Lung (tissue), 12 donors: ENCODE results near the gene NCAM1. TPM values are rescaled to one million over a fixed set of nuclear protein-coding genes. Genes with fewer than 3 reads are reported as not detected.

Experiments used
- ATAC-seq: fragments of 200-7000 bp; cut with Tn5 transposase; one replicate; pipeline ENCODE4 v1.9.1; 2020; ENCODE audit warnings: moderate number of reproducible peaks; ENCODE audit not compliant: insufficient read depth, low FRiP score
- DNase-seq, 3 donors: peaks; one replicate each; pipeline ENCODE4 v3.0.0-alpha.2; 2013 to 2017
- H3K27ac ChIP-seq, 2 donors: one replicate each; pipeline ENCODE4 v1.5.1; 2013; ENCODE audit warnings: mild to moderate bottlenecking in 2 of 2, moderate library complexity in 2 of 2, control low read depth in 1 of 2, inconsistent platforms in 1 of 2, low read depth in 1 of 2, low read length in 1 of 2
- H3K27me3 ChIP-seq, 3 donors: one replicate each; pipeline ENCODE4 v1.5.1; 2013; ENCODE audit warnings: low read length in 2 of 3; ENCODE audit not compliant: control insufficient read depth in 3 of 3, insufficient read depth in 3 of 3
- H3K36me3 ChIP-seq, 4 donors: one replicate each; pipeline ENCODE4 v1.5.1; 2013; ENCODE audit warnings: low read length in 4 of 4, mild to moderate bottlenecking in 1 of 4, moderate library complexity in 1 of 4; ENCODE audit not compliant: control insufficient read depth in 4 of 4, insufficient read depth in 4 of 4
- H3K4me1 ChIP-seq, 5 donors: one replicate each; pipeline ENCODE4 v1.5.1; 2013; ENCODE audit warnings: low read length in 5 of 5, mild to moderate bottlenecking in 2 of 5, moderate library complexity in 1 of 5; ENCODE audit not compliant: control insufficient read depth in 5 of 5, insufficient read depth in 5 of 5
- H3K4me3 ChIP-seq: one replicate; pipeline ENCODE4 v1.5.1; 2013; ENCODE audit warnings: mild to moderate bottlenecking, control low read depth, moderate library complexity
- H3K9ac ChIP-seq, 2 donors: one replicate each; pipeline ENCODE4 v1.5.1; 2013; ENCODE audit warnings: low read length in 2 of 2, control low read depth in 1 of 2; ENCODE audit not compliant: insufficient read depth in 1 of 2
- H3K9me3 ChIP-seq, 4 donors: one replicate each; pipeline ENCODE4 v1.5.1; 2013; ENCODE audit warnings: low read length in 3 of 4, mild to moderate bottlenecking in 1 of 4, moderate library complexity in 1 of 4; ENCODE audit not compliant: control insufficient read depth in 4 of 4, insufficient read depth in 3 of 4
- WGBS, 2 donors: extraction: QIAGEN DNeasy Blood & Tissue Kit; methylation state at CpG; one replicate each; pipeline ENCODE4 v1.1.7; 2013; 5-methylcytosine and 5-hydroxymethylcytosine counted together
- polyA plus RNA-seq, 2 donors: library from polyadenylated mRNA; stranded (reverse); fragments of 200-250 nt; gene quantifications; one replicate each; pipeline ENCODE4 v1.2.1, GENCODE V29; 2013
- total RNA-seq, 2 donors: library from RNA; depleted of rRNA in 1 of 2; stranded (reverse); fragments of >200 nt in 1 of 2; gene quantifications; one replicate each; pipeline ENCODE4 v1.2.1, GENCODE V29; 2014 to 2021
- TF ChIP-seq, protein P1 (sequence below): IDR thresholded peaks from 2 replicates; pipeline ENCODE4 v1.5.1; 2012; ENCODE audit warnings: mild to moderate bottlenecking; ENCODE audit errors: control extremely low read depth, extremely low read depth
- donor health status: control.
- donor health status: control.
- donor health status: Bipolar disorder and iron deficiency.
- donor health status: healthy.
- donor health status: DM: yes; HTN: yes; CAD: no.

NCAM1 gene
- total and polyA plus RNA-seq, 4 donors, result 0.28 to 36.5 (median 2.4) TPM

GRCh38 chr11:112946866-112947265, 14.4 kb upstream of the NCAM1 start:
- DNase-seq, result no peak

GRCh38 chr11:112949781-112950575, 11.2 kb upstream of the NCAM1 start:
- no peaks in the 10 kb centered on the region for H3K36me3 ChIP-seq
- no peak overlapping the region for H3K9ac ChIP-seq
- ATAC-seq (no peak), DNase-seq (no peak)
- 63 to 71% methylated on average over 6 of the region's 6 CpGs for WGBS, 2 donors
- H3K27me3 ChIP-seq, result no peaks in the 10 kb centered on the region
- H3K27ac ChIP-seq, result peak overlapping the region in 1 of 2 donors; percentile 76
- TF ChIP-seq, protein P1, sequence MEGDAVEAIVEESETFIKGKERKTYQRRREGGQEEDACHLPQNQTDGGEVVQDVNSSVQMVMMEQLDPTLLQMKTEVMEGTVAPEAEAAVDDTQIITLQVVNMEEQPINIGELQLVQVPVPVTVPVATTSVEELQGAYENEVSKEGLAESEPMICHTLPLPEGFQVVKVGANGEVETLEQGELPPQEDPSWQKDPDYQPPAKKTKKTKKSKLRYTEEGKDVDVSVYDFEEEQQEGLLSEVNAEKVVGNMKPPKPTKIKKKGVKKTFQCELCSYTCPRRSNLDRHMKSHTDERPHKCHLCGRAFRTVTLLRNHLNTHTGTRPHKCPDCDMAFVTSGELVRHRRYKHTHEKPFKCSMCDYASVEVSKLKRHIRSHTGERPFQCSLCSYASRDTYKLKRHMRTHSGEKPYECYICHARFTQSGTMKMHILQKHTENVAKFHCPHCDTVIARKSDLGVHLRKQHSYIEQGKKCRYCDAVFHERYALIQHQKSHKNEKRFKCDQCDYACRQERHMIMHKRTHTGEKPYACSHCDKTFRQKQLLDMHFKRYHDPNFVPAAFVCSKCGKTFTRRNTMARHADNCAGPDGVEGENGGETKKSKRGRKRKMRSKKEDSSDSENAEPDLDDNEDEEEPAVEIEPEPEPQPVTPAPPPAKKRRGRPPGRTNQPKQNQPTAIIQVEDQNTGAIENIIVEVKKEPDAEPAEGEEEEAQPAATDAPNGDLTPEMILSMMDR, result no peak
- no peak overlapping the region for H3K4me3 ChIP-seq
- H3K4me1 ChIP-seq, result peaks cover 0 to 2% (median 0%) of the 10 kb centered on the region in 5 donors
- peaks cover 0 to 1% (median 0%) of the 10 kb centered on the region in 4 donors for H3K9me3 ChIP-seq

More at GRCh38 chr11:112946866-112947265, 14.4 kb upstream of the NCAM1 start:
- Histone ChIP-seq H3K4me1 (peaks cover 0 to 3% (median 0%) of the 10 kb centered on the region in 5 donors), H3K4me3 (no peak overlapping the region), H3K27me3 (no peaks in the 10 kb centered on the region), H3K9ac (no peak overlapping the region), H3K9me3 (peaks cover 0 to 1% (median 0%) of the 10 kb centered on the region in 4 donors), H3K36me3 (no peaks in the 10 kb centered on the region), H3K27ac (no peak overlapping the region)
- WGBS, 2 donors, result 71 to 81% methylated on average over 3 of the region's 3 CpGs
- TF ChIP-seq, protein P1, result no peak
- no peak for ATAC-seq

DNA sequence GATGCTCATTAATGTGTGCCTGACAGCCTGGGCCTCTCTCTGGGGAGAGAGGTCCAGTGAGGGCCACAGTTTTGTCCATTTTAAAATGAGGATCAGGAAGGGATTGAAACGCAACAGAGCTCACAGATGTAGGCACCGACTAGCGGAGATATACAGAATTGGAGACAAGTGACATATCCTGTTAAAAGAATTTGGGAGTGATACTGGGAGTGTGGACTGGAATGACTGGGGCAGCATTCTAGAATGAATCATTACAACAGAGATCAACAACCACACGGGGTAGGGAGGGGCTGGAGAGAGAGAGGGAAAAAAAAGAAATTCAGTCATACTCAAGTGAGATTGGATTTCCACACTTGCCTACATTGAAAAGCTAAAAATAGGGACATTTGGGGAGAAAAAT, 2.5 kb upstream of the NCAM1 start:
- H3K9ac ChIP-seq, result no peak overlapping the region
- WGBS, 2 donors, result 37 to 43% methylated on average over 4 of the region's 4 CpGs
- H3K27ac ChIP-seq, result peak overlapping the region in 1 of 2 donors; percentile 58
- DNase-seq (no peak), ATAC-seq (no peak)
- no peaks in the 10 kb centered on the region for H3K36me3 ChIP-seq
- no peak overlapping the region for H3K4me3 ChIP-seq
- no peaks in the 10 kb centered on the region for H3K9me3 ChIP-seq
- H3K4me1 ChIP-seq, result peaks cover 0 to 18% (median 3%) of the 10 kb centered on the region in 5 donors
- TF ChIP-seq, protein P1, result no peak
- H3K27me3 ChIP-seq, result peaks cover 4 to 17% (median 10%) of the 10 kb centered on the region in 3 donors
